Lung (tissue), 12 donors: ENCODE data around the gene RASSF8. TPM values are rescaled to one million over a fixed set of nuclear protein-coding genes. Genes with fewer than 3 reads are reported as not detected.

Experiments
- ATAC-seq: fragments of 200-7000 bp; cut with Tn5 transposase; one replicate; pipeline ENCODE4 v1.9.1; 2020; ENCODE audit warnings: moderate number of reproducible peaks; ENCODE audit not compliant: insufficient read depth, low FRiP score
- DNase-seq, 3 donors: peaks; one replicate each; pipeline ENCODE4 v3.0.0-alpha.2; 2013 to 2017
- H3K27ac ChIP-seq, 2 donors: one replicate each; pipeline ENCODE4 v1.5.1; 2013; ENCODE audit warnings: mild to moderate bottlenecking in 2 of 2, moderate library complexity in 2 of 2, control low read depth in 1 of 2, inconsistent platforms in 1 of 2, low read depth in 1 of 2, low read length in 1 of 2
- H3K27me3 ChIP-seq, 3 donors: one replicate each; pipeline ENCODE4 v1.5.1; 2013; ENCODE audit warnings: low read length in 2 of 3; ENCODE audit not compliant: control insufficient read depth in 3 of 3, insufficient read depth in 3 of 3
- H3K36me3 ChIP-seq, 4 donors: one replicate each; pipeline ENCODE4 v1.5.1; 2013; ENCODE audit warnings: low read length in 4 of 4, mild to moderate bottlenecking in 1 of 4, moderate library complexity in 1 of 4; ENCODE audit not compliant: control insufficient read depth in 4 of 4, insufficient read depth in 4 of 4
- H3K4me1 ChIP-seq, 5 donors: one replicate each; pipeline ENCODE4 v1.5.1; 2013; ENCODE audit warnings: low read length in 5 of 5, mild to moderate bottlenecking in 2 of 5, moderate library complexity in 1 of 5; ENCODE audit not compliant: control insufficient read depth in 5 of 5, insufficient read depth in 5 of 5
- H3K4me3 ChIP-seq: one replicate; pipeline ENCODE4 v1.5.1; 2013; ENCODE audit warnings: mild to moderate bottlenecking, control low read depth, moderate library complexity
- H3K9ac ChIP-seq, 2 donors: one replicate each; pipeline ENCODE4 v1.5.1; 2013; ENCODE audit warnings: low read length in 2 of 2, control low read depth in 1 of 2; ENCODE audit not compliant: insufficient read depth in 1 of 2
- H3K9me3 ChIP-seq, 4 donors: one replicate each; pipeline ENCODE4 v1.5.1; 2013; ENCODE audit warnings: low read length in 3 of 4, mild to moderate bottlenecking in 1 of 4, moderate library complexity in 1 of 4; ENCODE audit not compliant: control insufficient read depth in 4 of 4, insufficient read depth in 3 of 4
- WGBS, 2 donors: extraction: QIAGEN DNeasy Blood & Tissue Kit; methylation state at CpG; one replicate each; pipeline ENCODE4 v1.1.7; 2013; 5-methylcytosine and 5-hydroxymethylcytosine counted together
- polyA plus RNA-seq, 2 donors: library from polyadenylated mRNA; stranded (reverse); fragments of 200-250 nt; gene quantifications; one replicate each; pipeline ENCODE4 v1.2.1, GENCODE V29; 2013
- total RNA-seq, 2 donors: library from RNA; depleted of rRNA in 1 of 2; stranded (reverse); fragments of >200 nt in 1 of 2; gene quantifications; one replicate each; pipeline ENCODE4 v1.2.1, GENCODE V29; 2014 to 2021
- TF ChIP-seq, protein P1 (sequence below): IDR thresholded peaks from 2 replicates; pipeline ENCODE4 v1.5.1; 2012; ENCODE audit warnings: mild to moderate bottlenecking; ENCODE audit errors: control extremely low read depth, extremely low read depth
- donor health status: control.
- donor health status: control.
- donor health status: Bipolar disorder and iron deficiency.
- donor health status: healthy.
- donor health status: DM: yes; HTN: yes; CAD: no.

The RASSF8 gene
- total and polyA plus RNA-seq, 4 donors, result 9.0 to 68.4 (median 28.2) TPM

DNA sequence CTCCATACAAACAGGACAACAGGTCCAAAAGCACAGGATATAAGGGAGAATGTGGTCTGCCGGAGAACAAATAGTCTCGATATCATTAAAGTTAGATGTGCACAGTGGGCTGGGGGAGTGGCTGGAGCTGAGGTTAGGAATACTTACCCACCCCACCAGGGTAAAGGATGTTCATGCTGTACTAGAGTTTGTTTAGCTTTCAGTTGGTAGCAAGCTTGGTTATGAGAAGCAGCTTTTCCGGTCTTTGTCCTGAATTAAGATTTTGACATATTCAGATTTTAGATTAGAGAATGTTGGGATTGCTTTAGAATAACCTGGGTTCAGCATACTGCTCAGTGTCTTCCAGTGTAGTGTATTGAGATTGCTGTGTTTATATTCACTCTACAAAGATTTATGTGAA lies 16.7 kb downstream of the RASSF8 start:
- Histone ChIP-seq H3K4me1 (peaks cover 6 to 31% (median 16%) of the 10 kb centered on the region in 5 donors), H3K27ac (no peak overlapping the region), H3K27me3 (no peaks in the 10 kb centered on the region), H3K9me3 (no peaks in the 10 kb centered on the region), H3K9ac (no peak overlapping the region), H3K36me3 (no peaks in the 10 kb centered on the region), H3K4me3 (no peak overlapping the region)
- ATAC-seq, result no peak
- DNase-seq, result no peak
- TF ChIP-seq, protein P1, sequence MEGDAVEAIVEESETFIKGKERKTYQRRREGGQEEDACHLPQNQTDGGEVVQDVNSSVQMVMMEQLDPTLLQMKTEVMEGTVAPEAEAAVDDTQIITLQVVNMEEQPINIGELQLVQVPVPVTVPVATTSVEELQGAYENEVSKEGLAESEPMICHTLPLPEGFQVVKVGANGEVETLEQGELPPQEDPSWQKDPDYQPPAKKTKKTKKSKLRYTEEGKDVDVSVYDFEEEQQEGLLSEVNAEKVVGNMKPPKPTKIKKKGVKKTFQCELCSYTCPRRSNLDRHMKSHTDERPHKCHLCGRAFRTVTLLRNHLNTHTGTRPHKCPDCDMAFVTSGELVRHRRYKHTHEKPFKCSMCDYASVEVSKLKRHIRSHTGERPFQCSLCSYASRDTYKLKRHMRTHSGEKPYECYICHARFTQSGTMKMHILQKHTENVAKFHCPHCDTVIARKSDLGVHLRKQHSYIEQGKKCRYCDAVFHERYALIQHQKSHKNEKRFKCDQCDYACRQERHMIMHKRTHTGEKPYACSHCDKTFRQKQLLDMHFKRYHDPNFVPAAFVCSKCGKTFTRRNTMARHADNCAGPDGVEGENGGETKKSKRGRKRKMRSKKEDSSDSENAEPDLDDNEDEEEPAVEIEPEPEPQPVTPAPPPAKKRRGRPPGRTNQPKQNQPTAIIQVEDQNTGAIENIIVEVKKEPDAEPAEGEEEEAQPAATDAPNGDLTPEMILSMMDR, result no peak
- WGBS, 2 donors, result 76 to 85% methylated on average over 3 of the region's 3 CpGs

- ATAC-seq, result no peak
- Histone ChIP-seq H3K9me3 (no peaks in the 10 kb centered on the region), H3K36me3 (no peaks in the 10 kb centered on the region), H3K4me1 (peaks cover 6 to 31% (median 16%) of the 10 kb centered on the region in 5 donors), H3K4me3 (no peak overlapping the region), H3K27ac (peak overlapping the region in 1 of 2 donors; percentile 47), H3K9ac (no peak overlapping the region), H3K27me3 (no peaks in the 10 kb centered on the region)
- WGBS, 2 donors, result 69 to 90% methylated on average over 2 of the region's 2 CpGs
- no peak for DNase-seq
- TF ChIP-seq, protein P1, result no peak
Measured at GRCh38 chr12:25975682-25976081, 17.2 kb downstream of the RASSF8 start.

DNA sequence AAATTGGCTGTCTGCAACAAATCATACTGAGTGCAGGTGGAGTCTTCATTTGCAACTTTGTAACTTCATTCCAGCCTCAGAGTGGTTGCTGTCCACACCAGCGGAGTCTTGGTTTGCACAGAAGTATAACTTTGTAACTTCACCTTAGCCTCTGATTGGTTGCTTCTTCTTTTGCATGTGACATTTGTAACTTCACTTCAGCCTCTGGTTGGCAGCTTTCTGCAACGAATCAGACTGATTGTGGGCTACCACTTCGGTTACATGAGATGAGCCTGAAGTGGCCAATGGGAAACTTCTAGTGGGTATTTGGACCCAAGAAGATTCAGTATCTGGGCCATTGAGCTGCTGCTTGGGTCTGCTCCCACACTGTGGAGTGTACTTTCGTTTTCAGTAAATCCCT lies 17.8 kb downstream of the RASSF8 start:
- Histone ChIP-seq H3K27me3 (no peaks in the 10 kb centered on the region), H3K4me1 (peaks cover 3 to 27% (median 11%) of the 10 kb centered on the region in 5 donors), H3K36me3 (no peaks in the 10 kb centered on the region), H3K9ac (no peak overlapping the region), H3K27ac (peak overlapping the region in 1 of 2 donors; percentile 40), H3K4me3 (no peak overlapping the region), H3K9me3 (no peaks in the 10 kb centered on the region)
- DNase-seq (no peak), ATAC-seq (no peak)
- TF ChIP-seq, protein P1, result no peak
- 77 to 91% methylated on average over 4 of the region's 4 CpGs for WGBS, 2 donors

- H3K27me3 ChIP-seq, result no peaks in the 10 kb centered on the region
- peaks cover 3 to 23% (median 6%) of the 10 kb centered on the region in 5 donors for H3K4me1 ChIP-seq
- DNase-seq (no peak), ATAC-seq (no peak)
- 93% methylated on average over 5 of the region's 5 CpGs for WGBS, 2 donors
- no peaks in the 10 kb centered on the region for H3K36me3 ChIP-seq
- H3K27ac ChIP-seq, result no peak overlapping the region
- TF ChIP-seq, protein P1, result no peak
- no peaks in the 10 kb centered on the region for H3K9me3 ChIP-seq
- H3K9ac ChIP-seq, result no peak overlapping the region
- H3K4me3 ChIP-seq, result no peak overlapping the region
Measured at GRCh38 chr12:25977047-25977446, 18.6 kb downstream of the RASSF8 start.
